Peyer's patch (tissue), 4 donors: ENCODE results near the gene SLC46A3. TPM values are rescaled to one million over a fixed set of nuclear protein-coding genes. Genes with fewer than 3 reads are reported as not detected.

ENCODE experiments used
- DNase-seq, 3 donors: peaks; one replicate each; pipeline ENCODE4 v3.0.0-alpha.2; 2017 to 2019
- H3K27ac ChIP-seq, 4 donors: fragments of 200-600 bp; sonication (generic); one replicate each; pipeline ENCODE4 v1.5.1; 2016 to 2019
- H3K27me3 ChIP-seq, 2 donors: fragments of 200-600 bp; sonication (generic); one replicate each; pipeline ENCODE4 v1.5.1; 2019
- H3K36me3 ChIP-seq, 3 donors: fragments of 200-600 bp; sonication (generic); one replicate each; pipeline ENCODE4 v1.5.1; 2016 to 2019
- H3K4me1 ChIP-seq, 4 donors: fragments of 200-600 bp; sonication (generic); one replicate each; pipeline ENCODE4 v1.5.1; 2016 to 2019
- H3K4me3 ChIP-seq, 4 donors: fragments of 200-600 bp; sonication (generic); 1 replicate in 3 of 4; 2 replicates in 1 of 4; pipeline ENCODE4 v1.5.1; 2016 to 2019; ENCODE audit warnings: mild to moderate bottlenecking in 1 of 4
- H3K9me3 ChIP-seq, 4 donors: fragments of 200-600 bp; sonication (generic); one replicate each; pipeline ENCODE4 v1.5.1; 2016 to 2019; ENCODE audit warnings: mild to moderate bottlenecking in 1 of 4
- POLR2A ChIP-seq, 2 donors: fragments of 450-650 bp; IDR thresholded peaks; one replicate each; pipeline ENCODE4 v1.5.1; 2017; ENCODE audit warnings: antibody characterized with exemption in 2 of 2, mild to moderate bottlenecking in 2 of 2, moderate library complexity in 2 of 2
- total RNA-seq, 4 donors: library from RNA; depleted of rRNA; stranded (reverse); fragments of >200 nt; gene quantifications; one replicate each; pipeline ENCODE4 v1.1.0, GENCODE V29; 2016
- TF ChIP-seq, protein P1 (sequence below), 6 experiments: fragments of 450-650 bp in 4 of 6; fragments of 200-600 bp in 2 of 6; sonication (generic) in 1 of 6; IDR thresholded peaks; one replicate each; pipeline ENCODE4 v1.5.1; 2017 to 2019; ENCODE audit warnings: antibody characterized with exemption in 6 of 6, mild to moderate bottlenecking in 3 of 6, moderate library complexity in 1 of 6

The SLC46A3 gene
- total RNA-seq, 4 donors from 2014 or later: 10.7 to 198 (median 105) TPM

DNA sequence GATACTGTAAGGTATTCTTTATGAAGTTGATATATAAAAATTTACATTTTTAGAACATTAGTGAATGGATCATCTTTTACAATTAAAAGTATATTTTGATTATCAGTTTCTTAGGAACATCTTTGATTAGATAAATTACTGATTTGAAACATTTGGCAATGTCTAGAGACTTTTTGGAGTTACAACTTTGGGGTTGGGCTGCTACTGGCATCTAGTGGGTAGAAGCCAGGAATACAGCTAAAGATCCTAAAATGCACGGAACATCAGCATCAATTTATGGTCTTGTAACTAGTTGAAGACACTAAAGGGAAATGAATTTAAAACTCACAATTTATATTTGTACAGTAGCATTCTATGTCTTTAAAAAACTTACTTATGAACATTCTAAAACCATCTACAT is 40.0 kb downstream of the SLC46A3 start:
- Histone ChIP-seq H3K27ac (no peak overlapping the region), H3K4me1 (no peaks in the 10 kb centered on the region), H3K9me3 (no peaks in the 10 kb centered on the region), H3K27me3 (no peaks in the 10 kb centered on the region), H3K4me3 (no peak overlapping the region), H3K36me3 (peaks cover 0 to 61% (median 0%) of the 10 kb centered on the region in 3 donors)
- TF ChIP-seq, protein P1, sequence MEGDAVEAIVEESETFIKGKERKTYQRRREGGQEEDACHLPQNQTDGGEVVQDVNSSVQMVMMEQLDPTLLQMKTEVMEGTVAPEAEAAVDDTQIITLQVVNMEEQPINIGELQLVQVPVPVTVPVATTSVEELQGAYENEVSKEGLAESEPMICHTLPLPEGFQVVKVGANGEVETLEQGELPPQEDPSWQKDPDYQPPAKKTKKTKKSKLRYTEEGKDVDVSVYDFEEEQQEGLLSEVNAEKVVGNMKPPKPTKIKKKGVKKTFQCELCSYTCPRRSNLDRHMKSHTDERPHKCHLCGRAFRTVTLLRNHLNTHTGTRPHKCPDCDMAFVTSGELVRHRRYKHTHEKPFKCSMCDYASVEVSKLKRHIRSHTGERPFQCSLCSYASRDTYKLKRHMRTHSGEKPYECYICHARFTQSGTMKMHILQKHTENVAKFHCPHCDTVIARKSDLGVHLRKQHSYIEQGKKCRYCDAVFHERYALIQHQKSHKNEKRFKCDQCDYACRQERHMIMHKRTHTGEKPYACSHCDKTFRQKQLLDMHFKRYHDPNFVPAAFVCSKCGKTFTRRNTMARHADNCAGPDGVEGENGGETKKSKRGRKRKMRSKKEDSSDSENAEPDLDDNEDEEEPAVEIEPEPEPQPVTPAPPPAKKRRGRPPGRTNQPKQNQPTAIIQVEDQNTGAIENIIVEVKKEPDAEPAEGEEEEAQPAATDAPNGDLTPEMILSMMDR (IDR thresholded peaks at IDR 0.05): no peak
- no peak for TF ChIP-seq POLR2A (IDR thresholded peaks at IDR 0.05)
- DNase-seq: no peak

DNA sequence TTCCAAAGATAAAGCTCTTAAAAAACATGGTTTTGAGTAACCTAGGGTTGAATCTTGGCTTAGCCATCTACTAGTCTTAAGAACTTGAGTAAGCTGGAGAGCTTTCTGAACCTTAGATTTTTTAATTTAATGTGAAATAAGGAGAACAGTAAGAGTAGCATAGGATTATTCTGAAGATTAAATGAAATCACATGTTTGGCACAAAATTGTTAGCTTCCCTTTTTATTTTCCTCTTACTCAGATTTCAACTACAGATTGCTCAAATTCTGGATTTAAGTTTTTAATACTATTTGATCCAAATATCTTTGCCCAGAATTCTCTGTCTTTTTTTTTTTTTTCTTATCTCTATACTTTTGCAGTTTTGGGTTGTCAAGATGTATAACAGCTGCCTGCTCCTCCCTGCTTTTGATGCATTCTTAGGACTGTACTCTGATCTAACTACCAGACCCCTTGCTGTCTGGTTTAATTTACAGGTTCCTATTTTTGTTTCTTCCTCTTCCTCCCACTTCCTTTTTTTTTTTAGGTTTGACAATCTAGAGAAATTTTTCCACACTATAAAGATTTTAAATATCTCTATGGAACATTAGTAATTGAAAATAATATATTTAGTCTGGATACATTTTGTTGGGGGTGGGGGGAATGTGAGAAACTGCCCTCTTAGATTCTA is 47.5 kb downstream of the SLC46A3 start:
- no peak overlapping the region for H3K4me3 ChIP-seq
- peaks cover 0 to 100% (median 5%) of the 10 kb centered on the region in 3 donors for H3K36me3 ChIP-seq
- no peaks in the 10 kb centered on the region for H3K27me3 ChIP-seq
- no peaks in the 10 kb centered on the region for H3K4me1 ChIP-seq
- DNase-seq: no peak
- no peak overlapping the region for H3K27ac ChIP-seq
- H3K9me3 ChIP-seq: no peaks in the 10 kb centered on the region
- TF ChIP-seq, protein P1 (IDR thresholded peaks at IDR 0.05): no peak
- no peak for TF ChIP-seq POLR2A (IDR thresholded peaks at IDR 0.05)

DNA sequence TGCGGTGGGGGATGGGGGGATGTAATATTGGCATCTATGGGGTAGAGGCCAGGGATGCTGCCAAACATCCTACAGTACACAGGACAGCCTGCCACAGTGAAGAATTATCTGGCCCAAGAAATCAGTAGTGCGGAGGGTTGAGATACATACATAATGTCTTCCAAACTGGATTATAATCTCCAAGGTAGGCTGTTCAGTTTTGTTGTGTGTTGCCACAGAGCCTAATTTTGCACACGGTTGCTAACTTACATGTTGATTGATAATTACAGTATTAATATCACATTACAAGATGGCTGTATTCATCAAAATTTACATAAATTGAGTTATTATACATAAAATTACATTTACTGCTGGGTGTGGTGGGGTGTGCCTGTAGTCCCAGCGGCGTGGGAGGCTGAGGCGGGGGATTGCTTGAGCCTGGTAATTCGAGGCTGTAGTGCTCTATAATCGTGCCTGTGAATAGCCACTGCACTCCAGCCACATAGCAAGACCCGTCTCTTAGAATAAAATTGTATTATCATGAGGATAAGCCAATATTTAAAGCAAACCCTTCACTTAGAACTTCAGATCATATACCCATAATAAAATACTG is 51.8 kb downstream of the SLC46A3 start:
- Histone ChIP-seq H3K27me3 (no peaks in the 10 kb centered on the region), H3K27ac (no peak overlapping the region), H3K36me3 (peaks cover 0 to 98% (median 3%) of the 10 kb centered on the region in 3 donors), H3K4me3 (no peak overlapping the region), H3K9me3 (no peaks in the 10 kb centered on the region), H3K4me1 (no peaks in the 10 kb centered on the region)
- no peak for DNase-seq
- no peak for TF ChIP-seq POLR2A (IDR thresholded peaks at IDR 0.05)
- TF ChIP-seq, protein P1 (IDR thresholded peaks at IDR 0.05): no peak

DNA sequence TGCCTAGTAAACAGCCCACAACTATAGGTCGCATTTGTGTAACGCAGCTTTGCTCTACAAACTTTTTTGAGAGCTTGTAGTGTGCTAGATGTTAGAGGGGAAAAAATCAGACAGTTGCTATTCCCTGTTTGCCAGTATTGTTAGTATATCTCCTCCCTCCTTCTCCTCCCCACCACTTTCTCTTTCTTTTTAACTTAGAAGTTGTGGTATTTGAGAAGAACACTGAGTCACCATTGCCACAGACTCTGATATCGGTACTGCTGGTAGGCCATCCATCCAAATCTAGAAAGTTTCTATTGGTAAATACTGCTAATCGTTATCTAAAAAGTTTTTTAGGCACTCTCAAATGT is 59.2 kb downstream of the SLC46A3 start:
- peak overlapping the region; percentile 88 to 96 (median 93) for H3K27ac ChIP-seq
- H3K36me3 ChIP-seq: peaks cover 0 to 24% (median 0%) of the 10 kb centered on the region in 3 donors
- H3K4me1 ChIP-seq: peaks cover 0 to 30% (median 4%) of the 10 kb centered on the region in 4 donors
- DNase-seq: no peak
- peak overlapping the region; percentile 84 to 92 (median 88) for H3K4me3 ChIP-seq
- no peaks in the 10 kb centered on the region for H3K27me3 ChIP-seq
- TF ChIP-seq, protein P1 (IDR thresholded peaks at IDR 0.05): no peak
- no peak for TF ChIP-seq POLR2A (IDR thresholded peaks at IDR 0.05)
- H3K9me3 ChIP-seq: no peaks in the 10 kb centered on the region

DNA sequence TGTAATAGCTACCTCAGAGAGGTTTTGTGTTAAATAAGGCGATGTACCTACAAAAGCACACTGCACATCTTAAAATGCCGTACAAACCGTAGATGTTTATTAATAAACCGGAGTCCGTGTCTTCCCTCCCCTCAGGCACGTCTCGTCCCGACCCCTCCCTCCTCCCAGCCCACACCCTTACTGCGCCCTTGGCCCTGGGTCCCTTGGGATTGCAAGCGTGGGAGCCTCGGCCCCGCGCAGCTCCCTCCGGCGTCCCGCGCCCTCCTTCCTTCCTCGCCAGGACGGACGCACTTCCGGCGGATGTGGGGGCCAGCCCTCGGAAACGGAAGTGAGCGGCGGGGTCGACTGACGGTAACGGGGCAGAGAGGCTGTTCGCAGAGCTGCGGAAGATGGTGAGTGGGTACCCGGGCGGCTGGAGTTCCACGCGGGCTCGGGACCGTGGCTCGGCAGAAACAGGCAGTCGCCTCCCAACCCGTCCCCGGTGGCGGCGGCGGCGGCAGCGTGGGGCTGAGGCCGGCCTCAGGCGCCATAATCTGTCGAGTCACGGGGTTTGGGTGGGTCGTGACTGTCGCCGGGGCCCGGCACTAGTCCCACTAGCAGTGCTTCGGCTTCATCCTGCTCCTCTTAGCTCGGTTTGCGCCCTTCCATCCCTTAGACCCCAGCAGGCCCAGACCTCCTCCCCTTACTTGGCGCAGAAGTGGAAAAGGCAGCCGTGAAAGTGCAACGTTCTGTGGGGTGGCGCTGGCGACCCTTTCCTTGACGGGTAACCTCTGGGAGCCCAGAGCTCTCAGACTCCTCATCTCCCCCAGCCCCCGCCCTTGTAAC is 59.8 kb downstream of the SLC46A3 start, which contains the start of gene POMP:
TSS of gene POMP (plus strand) at position 335 of the 825 bp plus-strand sequence. CDS start at position 390, 55 bp downstream.
- Histone ChIP-seq H3K4me3 (peak within 1 kb of the TSS; percentile 84 to 92 (median 88)), H3K27ac (peak within 1 kb of the TSS; percentile 88 to 96 (median 93)), H3K27me3 (no peaks in the 10 kb centered on the region), H3K4me1 (peaks cover 0 to 30% (median 4%) of the 10 kb centered on the region in 4 donors), H3K36me3 (peaks cover 0 to 18% (median 0%) of the 10 kb centered on the region in 3 donors), H3K9me3 (no peaks in the 10 kb centered on the region)
- peak; percentile 93 to 97 (median 93) for DNase-seq
- TF ChIP-seq, protein P1 (IDR thresholded peaks at IDR 0.05): no peak
- TF ChIP-seq POLR2A (IDR thresholded peaks at IDR 0.05): peak; percentile 89 to 92
